NCI-H2107 treated with DMSO at 0.1 percent for 48 hours (cell line): ENCODE data around the gene ZP1.

Experiments used
- DNase-seq: peaks from one replicate; lab custom pipeline; 2025; ENCODE audit not compliant: unreplicated experiment; lab: John Stamatoyannopoulos, UW

ZP1 gene

DNA sequence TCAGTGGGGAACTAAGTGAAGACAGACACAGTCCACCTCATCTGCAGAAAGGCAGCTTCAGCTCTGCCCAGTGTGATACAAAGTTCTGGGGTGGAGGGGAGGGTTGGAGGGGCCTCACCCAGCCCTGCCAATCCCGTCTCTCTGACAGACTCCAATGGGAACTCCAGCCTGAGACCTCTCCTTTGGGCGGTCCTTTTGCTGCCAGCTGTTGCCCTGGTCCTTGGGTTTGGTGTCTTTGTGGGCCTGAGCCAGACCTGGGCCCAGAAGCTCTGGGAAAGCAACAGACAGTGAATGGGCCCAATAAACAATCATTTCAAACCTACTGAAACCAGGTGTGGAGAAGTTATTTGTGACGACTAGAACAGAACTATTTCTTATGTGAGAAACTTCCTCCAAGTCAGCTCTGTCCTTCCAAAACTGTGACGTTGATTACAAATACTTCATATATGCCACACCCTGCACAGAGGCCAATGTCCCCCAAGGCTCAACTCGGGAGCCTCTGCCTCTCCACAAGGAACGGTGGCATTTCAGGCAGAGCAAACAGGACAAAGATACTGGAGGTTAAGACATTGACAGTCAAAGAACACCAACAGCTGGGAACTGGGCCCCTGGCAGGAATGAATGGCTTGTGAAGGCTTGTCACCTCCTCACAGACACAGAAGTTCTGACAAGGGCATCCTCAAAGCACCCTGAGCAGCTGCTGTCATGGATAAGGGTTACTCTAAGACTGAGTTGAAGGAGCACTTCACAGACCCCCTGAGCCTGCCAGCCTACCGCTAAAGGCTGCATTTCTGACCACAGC lies 8.2 kb downstream of the ZP1 start:
- no peak for DNase-seq

DNA sequence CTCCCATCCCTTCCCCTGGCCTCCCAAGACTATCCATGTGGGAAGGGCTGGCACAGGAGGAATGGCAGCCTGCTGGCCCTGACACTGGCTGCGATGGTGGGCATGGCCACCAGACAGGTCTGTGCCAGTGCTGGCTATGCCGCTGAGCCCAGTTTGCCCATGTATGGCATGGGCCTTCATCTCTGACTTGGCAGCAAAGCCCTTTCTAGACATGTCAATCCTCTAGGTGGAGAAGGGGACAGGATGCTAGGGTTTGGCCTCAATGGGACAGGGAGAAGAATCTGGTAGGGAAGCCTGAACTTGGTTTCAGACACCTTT lies 8.8 kb downstream of the ZP1 start:
- DNase-seq: no peak

GRCh38 chr11:60878245-60879101 lies 11.1 kb downstream of the ZP1 start:
- no peak for DNase-seq

- no peak for DNase-seq
Observed at GRCh38 chr11:60879104-60879503, 11.8 kb downstream of the ZP1 start.

GRCh38 chr11:60879971-60880588 lies 12.7 kb downstream of the ZP1 start:
- no peak for DNase-seq

GRCh38 chr11:60880643-60881282 lies 13.4 kb downstream of the ZP1 start:
- no peak for DNase-seq

GRCh38 chr11:60887556-60887955 lies 20.2 kb downstream of the ZP1 start:
- peak; percentile 63 for DNase-seq

GRCh38 chr11:60889869-60890311 lies 22.5 kb downstream of the ZP1 start:
- DNase-seq: no peak

- DNase-seq: no peak
Observed at GRCh38 chr11:60890696-60891095, 23.4 kb downstream of the ZP1 start.

DNA sequence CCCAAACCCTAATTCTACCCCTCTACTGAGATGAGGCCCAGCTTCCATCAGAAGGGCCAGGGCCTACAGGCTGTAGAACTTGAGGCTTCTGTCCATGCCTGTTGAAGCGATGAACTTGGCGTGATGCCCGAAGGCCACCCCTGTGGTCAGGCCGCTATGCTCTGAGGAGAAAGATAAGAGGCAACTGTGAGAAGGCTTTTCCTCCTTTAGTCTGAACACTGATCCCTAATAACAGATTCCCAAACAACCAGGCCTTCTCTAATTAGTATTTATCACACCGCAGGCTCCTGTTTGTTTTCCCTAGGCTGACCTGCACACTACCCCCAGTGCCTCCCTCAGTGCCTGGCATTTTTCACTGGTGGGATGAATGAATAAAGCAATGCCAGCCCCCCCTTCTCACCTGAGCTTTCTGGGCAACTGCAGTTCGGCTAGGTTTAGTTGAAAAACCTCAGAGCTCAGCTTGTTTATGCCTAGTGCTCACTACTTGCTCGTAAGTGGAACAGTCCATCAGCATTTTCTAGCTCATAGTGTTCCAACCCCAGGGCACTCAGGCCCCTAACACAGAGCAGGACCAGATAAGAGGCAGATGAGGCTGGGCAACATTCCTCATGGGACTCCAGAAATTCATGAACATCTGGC lies 23.9 kb downstream of the ZP1 start:
- DNase-seq: no peak

- no peak for DNase-seq
Observed at GRCh38 chr11:60895687-60896086, 28.3 kb downstream of the ZP1 start.

DNA sequence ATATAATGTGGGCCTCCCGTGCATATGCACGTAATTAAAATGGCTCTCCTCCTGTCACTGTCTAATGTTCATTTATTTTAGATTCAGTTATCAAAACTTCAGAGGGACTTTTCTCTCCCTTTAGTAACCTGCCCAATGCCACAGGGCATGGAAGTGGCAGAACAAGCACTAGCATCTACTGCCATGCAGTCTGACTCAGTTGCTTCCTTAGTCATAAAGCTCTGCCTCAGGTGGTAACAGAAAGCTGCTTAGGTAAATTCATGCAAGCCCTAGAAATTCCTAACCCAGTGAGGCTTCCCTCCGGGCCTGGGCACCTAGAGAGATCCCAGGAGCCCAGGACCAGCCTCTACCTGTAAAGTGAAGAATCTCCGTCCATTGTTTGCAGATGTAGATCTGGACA lies 30.2 kb downstream of the ZP1 start:
- DNase-seq: no peak

DNA sequence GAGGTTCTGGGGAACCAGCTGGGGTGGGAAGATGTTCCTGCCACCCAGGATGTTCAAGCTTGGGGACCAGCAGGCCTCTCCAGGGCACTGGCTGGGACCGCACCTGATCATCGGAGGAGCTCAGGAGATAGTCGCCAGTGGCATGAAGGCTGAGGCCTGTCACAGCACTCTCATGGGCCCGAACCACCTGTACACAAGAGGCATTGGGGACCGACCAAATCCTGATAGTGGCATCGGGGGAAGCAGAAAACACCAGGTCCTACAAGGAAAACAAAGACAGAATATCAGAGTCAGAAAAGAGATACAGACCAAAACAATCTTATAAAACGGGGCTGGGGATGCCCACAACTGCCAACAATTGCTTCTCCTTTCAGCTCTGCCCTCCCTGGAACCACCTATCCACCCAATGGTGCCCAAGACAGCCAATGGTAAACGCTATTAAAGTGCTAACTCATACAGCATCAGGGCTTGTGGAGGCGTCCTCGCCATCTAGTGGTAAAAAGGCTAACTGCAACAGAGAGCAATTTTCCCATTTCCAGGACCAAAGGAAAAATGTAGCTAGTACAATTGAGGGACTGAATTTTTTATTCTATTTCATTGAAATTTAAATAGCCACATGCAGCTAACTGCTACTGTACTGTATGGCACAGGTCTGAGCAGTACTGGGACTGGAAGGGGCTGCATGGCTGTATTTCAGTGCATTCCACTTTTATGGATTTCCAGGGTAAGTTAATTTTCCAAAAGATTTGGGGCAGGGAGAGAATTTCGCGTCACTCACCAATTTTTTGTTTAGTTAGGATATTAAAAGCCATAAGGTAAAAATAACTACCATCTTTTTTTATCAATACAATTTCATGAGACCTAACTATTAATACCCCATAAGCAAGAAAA lies 31.9 kb downstream of the ZP1 start:
- peak; percentile 23 for DNase-seq

GRCh38 chr11:60899977-60900376 lies 32.6 kb downstream of the ZP1 start:
- DNase-seq: no peak

DNA sequence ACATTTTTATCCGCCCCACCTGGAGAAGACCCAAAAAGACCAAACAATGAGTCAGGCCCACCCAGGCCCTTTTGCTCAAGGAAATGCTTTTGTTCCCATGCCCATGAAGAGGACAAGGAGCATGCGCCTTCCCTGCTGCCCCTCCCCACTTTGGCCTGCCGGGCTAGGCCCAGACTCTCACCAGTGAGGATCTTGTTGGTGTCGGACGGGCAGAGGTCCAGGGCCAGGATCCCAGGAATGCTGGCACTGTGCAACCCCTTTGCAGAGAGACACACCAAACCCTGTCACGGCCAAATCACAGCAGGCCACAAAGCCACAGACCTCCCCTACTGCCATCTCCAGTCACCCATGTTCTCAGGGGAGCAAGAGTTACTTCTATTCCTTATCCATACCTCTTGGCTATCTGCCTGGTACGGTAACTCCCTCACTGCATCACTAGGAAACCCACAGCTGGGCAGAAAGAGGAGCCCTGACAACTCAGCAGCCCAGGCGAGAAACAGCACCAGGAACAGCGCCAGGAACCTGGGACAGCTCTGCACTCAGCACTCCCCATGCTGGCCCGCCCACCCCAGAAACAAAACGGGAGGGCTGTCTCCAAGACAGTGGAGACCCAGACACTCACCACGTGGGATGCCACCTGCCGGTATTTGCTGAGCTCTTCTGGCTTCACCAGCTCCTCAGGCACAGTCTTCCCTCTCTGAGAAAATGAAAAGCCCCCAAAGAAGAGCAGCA lies 33.5 kb downstream of the ZP1 start:
- no peak for DNase-seq

DNA sequence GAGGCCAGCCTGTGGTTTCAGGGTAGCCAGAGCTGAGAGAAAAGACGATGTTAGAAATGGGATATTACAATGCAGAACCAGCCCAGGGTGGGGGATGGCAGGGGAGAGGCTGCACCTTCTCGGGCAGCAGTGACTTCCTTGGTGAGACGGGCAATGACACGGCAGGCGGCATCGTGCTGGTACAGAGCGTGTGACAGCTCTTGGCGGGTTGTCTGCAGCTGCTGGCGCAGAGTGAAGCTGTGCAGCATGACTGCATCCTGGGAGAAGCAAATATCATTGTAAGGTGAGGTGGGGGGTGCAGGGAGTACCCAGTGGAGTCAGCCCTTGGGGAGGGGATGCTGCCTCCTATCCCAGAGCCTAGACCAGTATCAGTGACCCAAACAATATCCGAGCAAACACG lies 35.3 kb downstream of the ZP1 start:
- DNase-seq: no peak

DNA sequence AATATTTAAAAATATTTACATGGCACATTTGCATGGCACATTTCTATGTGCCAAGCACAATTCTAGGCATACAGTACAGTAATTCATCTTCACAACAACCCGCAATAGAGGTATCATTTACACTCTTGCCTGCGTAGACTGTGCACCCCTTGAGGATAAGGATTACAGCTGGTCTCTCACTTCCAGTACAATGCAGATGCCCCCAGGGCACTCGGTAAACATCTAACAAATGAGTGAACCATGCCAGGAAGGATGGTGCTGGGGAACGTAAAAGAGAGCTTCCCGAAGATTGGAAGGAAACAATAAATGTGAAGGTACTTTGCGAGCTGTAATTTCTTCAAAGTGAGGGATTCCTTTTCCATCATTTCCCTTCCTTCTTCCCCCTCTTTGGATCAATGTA lies 37.7 kb downstream of the ZP1 start:
- DNase-seq: peak; percentile 28

- DNase-seq: no peak
Observed at GRCh38 chr11:60905551-60906113, 38.3 kb downstream of the ZP1 start.
